Stimulated activated CD8-positive, alpha-beta memory T cell treated with anti-CD3 and anti-CD28 coated beads, Interleukin-12 subunit alpha, Interleukin-12 subunit beta, amount 100 ng/mL, for 24 hours (primary cell): Measurements from ENCODE around the gene MASP1.

Source experiments
- DNase-seq: peaks from one replicate; pipeline ENCODE4 v3.0.0-alpha.2; 2020; ENCODE audit errors: extremely low read depth

MASP1 gene

GRCh38 chr3:187291512-187292132 is at the start of gene MASP1:
MASP1 (minus strand) TSS chr3:187291737; CDS start chr3:187291632, 105 bp downstream.
- DNase-seq = no peak

DNA sequence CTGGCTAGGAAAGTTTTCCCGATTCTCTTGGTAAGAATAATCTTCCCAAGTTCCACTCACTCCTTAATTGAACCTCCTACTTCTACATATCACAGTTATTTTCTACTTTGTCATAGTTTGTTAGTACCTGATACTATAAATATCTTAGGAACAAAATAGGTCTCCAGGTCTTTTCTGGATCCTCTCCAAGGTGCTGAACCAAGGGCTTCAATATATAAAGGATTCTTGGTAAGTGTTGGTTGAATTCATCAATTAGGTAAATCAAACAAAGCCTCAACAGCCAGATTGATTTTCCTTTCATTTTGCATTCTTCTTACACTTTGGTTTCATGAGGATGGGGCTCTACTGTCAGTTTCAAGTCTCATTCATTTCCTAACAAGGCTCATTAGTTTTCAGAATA is 49.0 kb upstream of the MASP1 start:
- DNase-seq = no peak

GRCh38 chr3:187336322-187336721 is 44.8 kb upstream of the MASP1 start:
- DNase-seq = no peak

- DNase-seq = no peak
These were observed 43.4 kb upstream of the MASP1 start for GRCh38 chr3:187334904-187335303.

DNA sequence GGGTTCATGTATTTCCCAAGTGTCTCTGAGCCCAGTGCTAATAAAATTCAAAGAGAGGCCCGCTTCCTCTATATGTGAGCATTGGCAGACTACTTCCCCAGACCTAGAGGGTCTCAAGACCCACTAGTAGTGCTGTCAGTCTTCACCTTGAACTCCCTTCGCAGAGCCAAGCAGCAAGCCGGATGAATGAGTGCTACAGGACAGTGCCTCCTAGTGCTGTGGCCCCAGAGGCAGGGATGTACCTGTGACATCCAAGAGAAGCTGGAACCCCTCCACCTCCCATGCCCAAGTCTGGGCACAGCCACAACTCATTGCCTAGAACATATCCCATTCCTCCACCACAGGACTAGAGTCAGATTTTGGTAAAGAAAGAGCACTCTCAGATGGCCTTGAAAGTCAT is 37.2 kb upstream of the MASP1 start:
- no peak for DNase-seq

DNA sequence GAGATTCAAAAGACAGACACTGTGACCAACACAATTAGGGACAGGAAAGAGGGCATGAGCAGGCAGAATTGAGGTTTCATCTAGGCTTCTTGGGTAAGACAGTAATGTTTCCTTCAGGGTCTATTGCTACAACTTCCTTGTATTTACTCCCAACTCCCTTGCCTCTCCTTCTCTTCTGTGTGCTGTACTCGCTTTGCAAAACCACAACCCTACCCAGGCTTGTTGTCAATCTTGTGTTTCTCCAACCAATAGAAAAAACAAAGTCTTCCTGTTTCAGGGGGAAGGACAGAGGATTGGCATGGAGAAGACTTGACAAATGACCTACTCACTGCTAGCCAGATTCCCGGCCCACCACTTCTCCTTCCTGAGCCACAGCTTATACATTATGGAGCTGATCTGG is 36.3 kb upstream of the MASP1 start:
- DNase-seq = no peak

DNA sequence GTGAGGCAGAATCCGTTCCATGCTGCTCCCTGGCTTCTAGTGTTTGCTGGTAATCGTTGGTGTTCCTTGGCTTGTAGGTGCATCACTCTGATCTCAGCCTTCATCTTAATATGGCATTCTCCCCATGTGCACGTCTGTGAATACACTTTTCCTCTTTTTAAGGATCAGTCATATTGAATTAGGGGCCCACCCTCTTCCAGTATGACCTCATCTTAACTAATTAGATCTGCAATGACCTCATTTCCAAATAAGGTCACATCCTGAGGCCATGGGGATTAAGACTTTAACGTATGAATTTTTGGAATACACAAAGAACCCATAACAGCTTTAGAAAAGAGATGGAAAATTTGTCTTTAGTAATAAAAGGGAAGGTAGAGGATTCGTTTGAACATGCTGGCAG is 34.1 kb upstream of the MASP1 start:
- no peak for DNase-seq

- no peak for DNase-seq
These were observed 31.6 kb upstream of the MASP1 start for GRCh38 chr3:187323091-187323490.

GRCh38 chr3:187322291-187322690 is 30.8 kb upstream of the MASP1 start:
- DNase-seq = no peak

DNA sequence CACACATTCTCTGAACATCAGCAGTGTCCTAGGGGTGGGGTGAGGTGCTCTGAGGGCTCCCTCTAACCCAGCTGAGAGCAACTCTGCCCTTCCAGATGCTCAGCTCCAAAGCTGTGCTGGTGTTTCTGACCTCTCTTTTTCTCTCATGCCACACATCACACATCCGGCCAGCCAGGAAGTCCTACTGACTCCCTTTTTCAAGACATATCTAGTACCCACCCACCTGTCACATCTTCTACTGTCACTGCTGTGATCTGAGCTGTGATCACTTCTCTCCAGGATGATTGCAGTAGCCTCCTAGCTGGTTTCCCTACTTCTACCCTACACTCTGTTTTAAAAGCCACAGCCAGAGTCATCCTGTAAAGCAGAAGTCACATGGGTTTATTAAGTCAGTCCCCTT is 30.2 kb upstream of the MASP1 start:
- DNase-seq = no peak

DNA sequence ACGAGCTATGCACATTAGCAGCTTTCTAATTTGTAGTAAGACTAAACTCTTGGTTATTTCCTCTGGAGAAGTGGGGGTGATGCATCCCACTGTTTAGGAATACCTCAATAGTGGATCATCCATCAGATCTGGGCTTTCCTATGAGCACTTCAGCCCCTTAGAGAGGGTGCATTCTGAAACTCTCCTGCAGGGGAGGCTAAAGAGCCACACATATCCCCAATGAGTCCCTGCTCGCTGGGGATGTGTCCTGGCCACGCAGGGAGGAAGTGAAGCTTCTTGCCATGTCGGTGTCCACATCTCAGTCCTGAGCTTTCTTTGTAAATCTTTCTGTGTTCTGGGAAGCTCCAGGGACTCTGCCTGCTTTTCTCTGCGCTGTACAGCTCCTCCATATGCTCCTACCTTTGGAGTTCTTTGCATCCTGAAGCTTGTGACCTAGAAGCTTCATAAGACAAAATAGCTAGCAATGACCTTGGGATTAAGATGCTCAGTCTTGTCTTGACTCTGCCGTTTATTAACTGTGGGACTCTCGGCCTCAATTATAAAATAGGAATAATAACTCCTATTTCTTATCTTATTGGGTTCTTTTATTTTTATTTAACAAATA is 28.3 kb upstream of the MASP1 start:
- no peak for DNase-seq

DNA sequence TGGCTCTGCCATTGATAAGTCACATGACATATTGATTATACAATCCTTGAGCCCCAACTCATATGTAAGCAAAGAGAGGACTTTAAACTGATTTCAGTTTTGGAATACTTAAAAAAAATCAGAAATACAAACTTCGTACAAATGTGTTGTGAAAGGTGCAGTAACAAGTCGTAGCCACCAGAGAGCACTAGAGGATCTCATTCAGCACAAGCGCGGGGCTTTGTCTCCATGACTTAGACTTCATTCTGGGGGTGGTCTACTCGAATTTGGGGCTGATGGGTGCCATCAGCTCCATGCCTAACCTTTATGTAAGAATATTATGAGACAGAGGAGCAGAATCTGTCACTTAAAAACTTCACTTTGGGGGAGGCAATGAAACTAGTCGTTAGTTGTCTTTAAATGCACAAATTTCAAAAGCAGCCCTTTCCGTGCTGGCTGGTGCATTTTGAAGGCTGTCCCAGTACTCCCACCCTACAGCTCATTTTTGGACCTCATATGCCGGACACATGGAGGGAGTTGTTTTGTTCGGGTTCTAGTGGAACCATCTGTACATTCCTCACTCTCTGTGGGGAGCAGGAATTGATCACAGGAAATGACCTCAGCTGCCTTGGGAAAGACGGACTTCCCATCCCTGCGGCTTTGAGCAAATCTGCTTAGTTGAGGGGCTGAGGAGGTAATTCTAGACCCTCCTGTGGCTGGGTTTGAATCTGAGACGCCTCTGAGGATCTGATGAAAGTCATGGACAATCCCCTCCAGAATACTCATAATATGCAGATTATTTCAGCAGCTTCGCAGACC is 27.5 kb upstream of the MASP1 start:
- DNase-seq = no peak

DNA sequence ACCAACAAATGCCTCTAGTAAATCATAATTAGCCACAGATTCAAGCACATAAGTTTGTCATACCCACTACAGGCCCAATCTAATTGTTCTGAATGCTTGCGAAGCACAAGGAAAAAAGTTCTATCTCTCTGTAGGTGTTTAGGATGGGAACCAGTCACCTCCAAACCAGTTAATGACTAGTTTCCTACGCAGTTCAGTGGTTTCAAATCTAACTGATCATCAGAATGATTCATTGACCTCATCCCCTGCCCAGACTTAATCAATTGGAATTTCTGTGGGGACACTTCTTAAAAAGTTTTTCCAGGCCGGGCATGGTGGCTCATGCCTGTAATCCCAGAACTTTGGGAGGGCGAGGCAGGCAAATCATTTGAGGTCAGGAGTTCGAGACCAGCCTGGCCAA is 24.3 kb upstream of the MASP1 start:
- DNase-seq = no peak

DNA sequence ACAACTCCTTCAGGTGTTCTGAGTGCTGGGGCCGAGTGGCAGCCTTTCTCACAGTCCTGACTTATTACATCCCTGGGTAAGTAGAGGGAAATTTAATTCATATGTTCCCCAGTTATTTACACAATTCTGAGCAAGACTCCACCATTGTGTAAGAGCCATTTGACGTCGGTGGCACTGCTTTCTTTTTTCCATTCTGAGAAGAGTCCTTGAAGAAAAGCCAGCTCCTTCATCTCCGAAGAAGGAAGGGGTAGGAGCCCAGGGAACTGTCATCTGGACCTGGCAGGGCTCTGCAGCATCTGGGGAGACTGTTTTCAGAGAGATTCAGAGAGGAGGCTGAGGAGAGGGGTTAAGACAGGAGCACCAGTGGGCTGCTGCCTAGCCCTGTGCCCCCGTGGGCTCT is 22.6 kb upstream of the MASP1 start:
- no peak for DNase-seq

GRCh38 chr3:187310954-187311470 is 19.5 kb upstream of the MASP1 start:
- no peak for DNase-seq

- DNase-seq = no peak
These were observed 18.7 kb upstream of the MASP1 start for GRCh38 chr3:187310226-187310625.

DNA sequence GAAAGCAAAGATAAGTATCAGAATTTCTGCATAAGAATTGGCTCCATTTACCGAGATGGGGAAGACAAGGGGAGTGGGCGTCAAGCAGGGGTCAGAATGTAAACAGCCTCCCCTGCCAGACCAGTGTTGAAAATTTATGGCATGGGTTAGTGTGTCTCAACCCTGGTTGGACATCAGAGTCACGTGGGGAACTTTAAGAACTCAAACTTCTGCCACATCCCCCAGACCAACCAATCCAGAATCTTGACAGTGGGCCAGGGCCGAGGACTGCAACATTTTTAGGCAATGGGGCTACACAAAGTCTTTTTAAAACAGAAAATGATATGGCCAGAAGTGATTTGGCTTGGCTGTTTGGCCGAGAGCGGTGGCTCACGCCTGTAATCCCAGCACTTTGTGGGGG is 14.3 kb upstream of the MASP1 start:
- DNase-seq = no peak

GRCh38 chr3:187299611-187300010 is 8.1 kb upstream of the MASP1 start:
- DNase-seq = no peak

DNA sequence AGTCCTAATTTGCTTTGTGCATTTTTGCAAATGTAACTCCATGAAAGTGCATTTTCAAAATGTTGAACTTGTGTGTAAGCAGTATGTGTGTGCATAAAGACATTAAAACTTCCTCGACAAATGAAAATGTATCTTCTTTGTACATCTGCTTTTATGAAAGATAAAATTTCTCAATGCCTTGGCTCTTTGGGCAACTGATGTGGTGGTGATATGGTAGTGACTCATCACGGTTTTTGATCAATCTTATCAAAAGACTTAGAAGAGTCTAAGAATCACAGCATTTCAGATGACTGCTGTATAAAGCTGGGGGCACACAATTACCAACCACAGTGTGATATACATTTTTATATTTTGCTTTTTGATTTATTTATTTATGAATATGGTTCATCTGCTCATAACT is 5.4 kb upstream of the MASP1 start:
- DNase-seq = no peak

- DNase-seq = no peak
These were observed 4.5 kb upstream of the MASP1 start for GRCh38 chr3:187296058-187296457.

GRCh38 chr3:187295316-187296034 is 3.9 kb upstream of the MASP1 start:
- no peak for DNase-seq
